HEK293T (cell line): ENCODE measurements around the gene SRPX2.

Experiments used
- CTCF ChIA-PET: fragments of 350-600 bp; formaldehyde crosslinking; extraction: SDS; loops from one replicate; lab custom pipeline; 2021; ENCODE audit warnings: antibody characterized with exemption, inconsistent platforms; lab: Yijun Ruan, JAX
- POLR2A ChIA-PET: fragments of 350-600 bp; formaldehyde crosslinking; extraction: SDS; loops from one replicate; lab custom pipeline; 2020; ENCODE audit warnings: antibody characterized with exemption, inconsistent platforms; lab: Yijun Ruan, JAX
- DNase-seq: peaks from one replicate; pipeline ENCODE4 v3.0.0; 2012; ENCODE audit warnings: mixed read lengths; ENCODE audit errors: extremely low spot score
- ARNT ChIP-seq: fragments of 450-650 bp; IDR thresholded peaks from 2 replicates; pipeline ENCODE4 v1.6.1; 2017; ENCODE audit warnings: mild to moderate bottlenecking
- BHLHE40 ChIP-seq: fragments of 450-650 bp; IDR thresholded peaks from 2 replicates; pipeline ENCODE4 v1.6.1; 2016; ENCODE audit warnings: mild to moderate bottlenecking, moderate library complexity, borderline replicate concordance
- CTBP1 ChIP-seq: fragments of 450-650 bp; IDR thresholded peaks from 2 replicates; pipeline ENCODE4 v1.6.1; 2016; ENCODE audit warnings: borderline replicate concordance
- ELF4 ChIP-seq: fragments of 450-650 bp; IDR thresholded peaks from 2 replicates; pipeline ENCODE4 v1.6.1; 2017; ENCODE audit warnings: antibody characterized with exemption
- FOXA1 ChIP-seq: fragments of 450-650 bp; IDR thresholded peaks from 2 replicates; pipeline ENCODE4 v1.6.1; 2016; ENCODE audit warnings: mild to moderate bottlenecking
- FOXK2 ChIP-seq: fragments of 450-650 bp; IDR thresholded peaks from 2 replicates; pipeline ENCODE4 v1.6.1; 2016; ENCODE audit warnings: mild to moderate bottlenecking
- FOXM1 ChIP-seq: fragments of 450-650 bp; IDR thresholded peaks from 2 replicates; pipeline ENCODE4 v1.6.1; 2017; ENCODE audit warnings: mild to moderate bottlenecking, borderline replicate concordance
- HDGF ChIP-seq: fragments of 450-650 bp; IDR thresholded peaks from 2 replicates; pipeline ENCODE4 v1.6.1; 2017; ENCODE audit warnings: antibody characterized with exemption, borderline replicate concordance
- L3MBTL2 ChIP-seq: fragments of 450-650 bp; conservative IDR thresholded peaks from 2 replicates; pipeline ENCODE4 v1.6.1; 2016; ENCODE audit warnings: mild to moderate bottlenecking
- LEF1 ChIP-seq: fragments of 450-650 bp; IDR thresholded peaks from 2 replicates; pipeline ENCODE4 v1.6.1; 2017; ENCODE audit warnings: mild to moderate bottlenecking, borderline replicate concordance
- NFRKB ChIP-seq: fragments of 450-650 bp; IDR thresholded peaks from 2 replicates; pipeline ENCODE4 v1.6.1; 2016; ENCODE audit warnings: mild to moderate bottlenecking, moderate library complexity
- SP1 ChIP-seq: fragments of 450-650 bp; IDR thresholded peaks from 2 replicates; pipeline ENCODE4 v1.6.1; 2017
- SUZ12 ChIP-seq: fragments of 450-650 bp; IDR thresholded peaks from 2 replicates; pipeline ENCODE4 v1.6.1; 2016; ENCODE audit warnings: mild to moderate bottlenecking
- TARDBP ChIP-seq: fragments of 450-650 bp; IDR thresholded peaks from 2 replicates; pipeline ENCODE4 v1.6.1; 2016
- ZNF384 ChIP-seq: fragments of 450-650 bp; IDR thresholded peaks from 2 replicates; pipeline ENCODE4 v1.6.1; 2016
- TF ChIP-seq, protein P1 (sequence below): fragments of 450-650 bp; IDR thresholded peaks from 2 replicates; pipeline ENCODE4 v1.6.1; 2016

The SRPX2 gene

DNA sequence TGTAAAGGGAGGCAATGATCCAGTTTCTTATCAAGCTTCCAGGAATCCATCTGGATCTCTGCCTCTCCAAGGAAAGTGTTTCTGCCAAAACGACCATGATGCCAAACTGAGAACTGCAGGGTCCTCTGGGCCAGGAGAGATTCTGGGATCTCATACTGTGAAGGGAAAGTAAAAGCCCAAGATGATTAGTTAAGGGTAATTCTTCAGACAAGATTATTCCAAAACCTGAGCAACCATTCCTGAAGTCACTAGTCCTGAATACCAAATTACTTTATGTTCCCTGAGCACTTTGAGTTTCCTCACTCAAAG, 42.0 kb downstream of the SRPX2 start:
- no peak for DNase-seq
- POLR2A ChIA-PET: no interaction called here
- CTCF ChIA-PET: interaction anchor here (0.6 to 7.2 kb wide), 5 partner anchors 14 to 95 kb away, joined by 3 to 83 read pairs (median 11); no protein-coding TSS in a partner anchor
- TF ChIP-seq ELF4: no peak
- no peak for TF ChIP-seq NFRKB
- no peak for TF ChIP-seq SP1
- TF ChIP-seq FOXA1: no peak
- TF ChIP-seq HDGF: no peak
- no peak for TF ChIP-seq LEF1
- no peak for TF ChIP-seq FOXK2
- no peak for TF ChIP-seq CTBP1
- no peak for TF ChIP-seq BHLHE40
- no peak for TF ChIP-seq ARNT
- no peak for TF ChIP-seq TARDBP
- TF ChIP-seq, protein P1, sequence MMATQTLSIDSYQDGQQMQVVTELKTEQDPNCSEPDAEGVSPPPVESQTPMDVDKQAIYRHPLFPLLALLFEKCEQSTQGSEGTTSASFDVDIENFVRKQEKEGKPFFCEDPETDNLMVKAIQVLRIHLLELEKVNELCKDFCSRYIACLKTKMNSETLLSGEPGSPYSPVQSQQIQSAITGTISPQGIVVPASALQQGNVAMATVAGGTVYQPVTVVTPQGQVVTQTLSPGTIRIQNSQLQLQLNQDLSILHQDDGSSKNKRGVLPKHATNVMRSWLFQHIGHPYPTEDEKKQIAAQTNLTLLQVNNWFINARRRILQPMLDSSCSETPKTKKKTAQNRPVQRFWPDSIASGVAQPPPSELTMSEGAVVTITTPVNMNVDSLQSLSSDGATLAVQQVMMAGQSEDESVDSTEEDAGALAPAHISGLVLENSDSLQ: no peak
- TF ChIP-seq ZNF384: no peak
- no peak for TF ChIP-seq SUZ12
- TF ChIP-seq FOXM1: no peak
- no peak for TF ChIP-seq L3MBTL2

DNA sequence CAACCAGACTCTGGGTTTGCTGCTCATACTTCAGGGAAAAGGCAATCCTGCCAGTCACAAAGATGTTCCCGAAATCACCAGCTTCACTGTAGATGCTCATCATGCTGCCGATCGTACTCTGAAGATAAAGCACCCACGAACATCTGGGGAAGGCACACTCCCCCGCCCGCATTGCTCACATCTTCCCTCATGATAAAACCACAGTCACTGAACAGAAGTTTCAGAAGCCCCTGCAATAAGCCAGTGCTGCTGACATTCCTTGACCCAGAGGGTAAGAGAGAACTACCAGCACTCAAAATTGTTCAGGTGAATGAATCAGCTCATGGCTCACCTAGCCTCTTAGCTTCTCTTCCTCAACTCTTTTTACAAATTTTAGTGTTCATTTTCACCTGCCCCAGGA, 43.1 kb downstream of the SRPX2 start:
- ChIA-PET CTCF (interaction anchor here (1.1 to 7.2 kb wide), 2 partner anchors 16 to 81 kb away, joined by 4 to 83 read pairs; no protein-coding TSS in a partner anchor), POLR2A (no interaction called here)
- no peak for DNase-seq
- no peak for TF ChIP-seq L3MBTL2
- no peak for TF ChIP-seq ZNF384

- TF ChIP-seq ARNT (no peak), FOXK2 (no peak), SUZ12 (no peak), ELF4 (no peak), FOXM1 (no peak), BHLHE40 (no peak), SP1 (no peak), TARDBP (no peak), LEF1 (no peak)
- TF ChIP-seq, protein P1: no peak
- ChIA-PET POLR2A (no interaction called here), CTCF (interaction anchor here (1.1 to 7.2 kb wide), 2 partner anchors 16 to 80 kb away, joined by 4 to 83 read pairs; no protein-coding TSS in a partner anchor)
- no peak for DNase-seq
These were observed 43.5 kb downstream of the SRPX2 start for GRCh38 chrX:100687546-100687945.

DNA sequence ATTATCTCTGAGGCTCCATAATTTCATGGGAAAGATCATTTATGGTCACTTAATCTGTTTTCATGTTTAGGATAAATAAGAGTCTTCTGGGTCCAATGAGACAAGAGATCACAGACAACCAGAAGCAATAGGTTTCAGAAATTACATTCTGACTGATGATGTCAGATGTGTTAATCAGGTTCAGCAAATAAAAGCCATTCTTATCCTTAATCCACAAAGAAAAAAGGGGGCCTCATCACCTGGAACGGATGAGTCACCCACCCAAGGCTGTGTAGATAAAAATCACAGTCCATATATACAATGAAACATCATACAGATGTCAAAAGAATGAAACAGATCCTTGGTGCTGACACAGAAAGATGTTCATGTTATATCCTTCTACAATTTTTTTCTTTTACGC, 51.3 kb downstream of the SRPX2 start:
- ChIA-PET CTCF (no interaction called here), POLR2A (no interaction called here)
- DNase-seq: no peak
- no peak for TF ChIP-seq ARNT
- no peak for TF ChIP-seq BHLHE40
- no peak for TF ChIP-seq HDGF
- no peak for TF ChIP-seq ZNF384
- no peak for TF ChIP-seq ELF4
- no peak for TF ChIP-seq FOXM1
- TF ChIP-seq LEF1: no peak

DNA sequence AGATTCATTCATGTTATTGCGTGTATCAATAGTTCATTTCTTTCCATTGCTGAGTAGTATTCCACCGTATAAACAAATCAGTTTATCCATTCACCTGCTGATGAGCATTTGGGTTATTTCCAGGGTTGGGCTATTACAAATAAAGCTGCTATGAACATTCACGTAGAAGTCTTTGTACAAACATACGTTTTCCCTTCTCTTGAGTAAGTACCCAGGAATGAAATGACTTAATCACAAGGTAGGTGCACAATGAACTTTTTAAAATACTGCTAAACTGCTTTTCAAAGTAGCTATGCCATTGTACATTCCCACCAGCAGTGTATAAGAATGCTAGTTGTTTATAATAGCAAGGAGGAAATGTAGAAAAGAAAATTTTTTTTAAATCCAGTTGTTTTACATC, 52.0 kb downstream of the SRPX2 start:
- TF ChIP-seq LEF1 (no peak), L3MBTL2 (no peak), ZNF384 (no peak), FOXA1 (no peak), ELF4 (no peak), CTBP1 (no peak), HDGF (no peak), TARDBP (no peak), FOXK2 (no peak), ARNT (no peak), BHLHE40 (no peak), FOXM1 (no peak)
- TF ChIP-seq, protein P1: no peak
- DNase-seq: no peak
- ChIA-PET POLR2A (no interaction called here), CTCF (interaction anchor here (0.7 kb wide), 1 partner anchor 73 kb away, joined by 3 read pairs; no protein-coding TSS in a partner anchor)

- ChIA-PET POLR2A (no interaction called here), CTCF (interaction anchor here (0.7 to 1.0 kb wide), 2 partner anchors 72 kb away, joined by 3 to 4 read pairs; no protein-coding TSS in a partner anchor)
These were observed 52.8 kb downstream of the SRPX2 start for GRCh38 chrX:100696699-100697351.

More at GRCh38 chrX:100696699-100697351, 52.8 kb downstream of the SRPX2 start:
- TF ChIP-seq L3MBTL2 (no peak), SP1 (no peak), LEF1 (no peak), ELF4 (no peak), ZNF384 (no peak), NFRKB (no peak), BHLHE40 (no peak), CTBP1 (no peak)
- DNase-seq: no peak
